ENCODE results near the gene NKPD1. TPM values are rescaled to one million over a fixed set of nuclear protein-coding genes. Genes with fewer than 3 reads are reported as not detected.

Gene NKPD1
- total RNA-seq, 4 donors from 2014 or later = 1.1 to 4.2 (median 2.9) TPM

GRCh38 chr19:45140533-45140932, 20.2 kb downstream of the NKPD1 start:
- H3K9me3 ChIP-seq = no peaks in the 10 kb centered on the region
- H3K4me1 ChIP-seq = peaks cover 0 to 20% (median 0%) of the 10 kb centered on the region in 3 donors
- 87 to 94% methylated on average over 3 to 4 of the region's 11 CpGs for WGBS, 2 donors
- TF ChIP-seq POLR2A (IDR thresholded peaks at IDR 0.05) (no peak), CTCF (IDR thresholded peaks at IDR 0.05) (no peak)
- no peak overlapping the region for H3K4me3 ChIP-seq
- H3K36me3 ChIP-seq = peaks cover 17 to 55% (median 21%) of the 10 kb centered on the region in 3 donors
- H3K27ac ChIP-seq = no peak overlapping the region
- no peaks in the 10 kb centered on the region for H3K27me3 ChIP-seq
- DNase-seq = no peak
- intact Hi-C loops (cut with DNase I) = no loop called here

GRCh38 chr19:45140144-45140503, 20.7 kb downstream of the NKPD1 start:
- TF ChIP-seq CTCF (IDR thresholded peaks at IDR 0.05) = no peak
- TF ChIP-seq POLR2A (IDR thresholded peaks at IDR 0.05) = no peak
- no peak for DNase-seq
- intact Hi-C loops (cut with DNase I) = no loop called here
- Histone ChIP-seq H3K27ac (no peak overlapping the region), H3K9me3 (no peaks in the 10 kb centered on the region), H3K4me3 (no peak overlapping the region), H3K4me1 (peaks cover 0 to 20% (median 0%) of the 10 kb centered on the region in 3 donors), H3K36me3 (peaks cover 13 to 54% (median 17%) of the 10 kb centered on the region in 3 donors), H3K27me3 (no peaks in the 10 kb centered on the region)
- WGBS, 2 donors = 40 to 60% methylated on average over 1 of the region's 8 CpGs

- intact Hi-C loops (cut with DNase I) = no loop called here
These were observed 21.3 kb downstream of the NKPD1 start for GRCh38 chr19:45139286-45140143.

GRCh38 chr19:45138303-45138751, 22.5 kb downstream of the NKPD1 start:
- Histone ChIP-seq H3K27me3 (no peaks in the 10 kb centered on the region), H3K27ac (no peak overlapping the region), H3K4me1 (peaks cover 0 to 20% (median 0%) of the 10 kb centered on the region in 3 donors), H3K36me3 (peaks cover 11 to 41% (median 11%) of the 10 kb centered on the region in 3 donors), H3K9me3 (no peaks in the 10 kb centered on the region), H3K4me3 (no peak overlapping the region)
- intact Hi-C loops (cut with DNase I) = no loop called here
- no peak for DNase-seq
- WGBS, 2 donors = 61 to 64% methylated on average over 3 to 7 of the region's 11 CpGs
- TF ChIP-seq POLR2A (IDR thresholded peaks at IDR 0.05) = no peak
- no peak for TF ChIP-seq CTCF (IDR thresholded peaks at IDR 0.05)

More at GRCh38 chr19:45139286-45140143, 21.3 kb downstream of the NKPD1 start:
- Histone ChIP-seq H3K9me3 (no peaks in the 10 kb centered on the region), H3K27ac (no peak overlapping the region), H3K4me3 (no peak overlapping the region), H3K4me1 (peaks cover 0 to 20% (median 0%) of the 10 kb centered on the region in 3 donors), H3K36me3 (peaks cover 11 to 53% (median 11%) of the 10 kb centered on the region in 3 donors), H3K27me3 (no peaks in the 10 kb centered on the region)
- TF ChIP-seq CTCF (IDR thresholded peaks at IDR 0.05) = no peak
- TF ChIP-seq POLR2A (IDR thresholded peaks at IDR 0.05) = no peak
- WGBS, 2 donors = 89 to 90% methylated on average over 10 to 14 of the region's 24 CpGs
- DNase-seq = no peak

- Histone ChIP-seq H3K4me1 (peaks cover 0 to 20% (median 0%) of the 10 kb centered on the region in 3 donors), H3K27me3 (no peaks in the 10 kb centered on the region), H3K27ac (peak overlapping the region in 1 of 4 donors; percentile 71), H3K9me3 (no peaks in the 10 kb centered on the region), H3K36me3 (peaks cover 6 to 38% (median 8%) of the 10 kb centered on the region in 3 donors), H3K4me3 (no peak overlapping the region)
- DNase-seq = no peak
- WGBS, 2 donors = 74 to 78% methylated on average over 7 to 10 of the region's 17 CpGs
- no peak for TF ChIP-seq CTCF (IDR thresholded peaks at IDR 0.05)
- intact Hi-C loops (cut with DNase I) = no loop called here
These were observed 23.5 kb downstream of the NKPD1 start for GRCh38 chr19:45137179-45137761.
